ENCODE data around the gene RGS3.

RGS3 gene

DNA sequence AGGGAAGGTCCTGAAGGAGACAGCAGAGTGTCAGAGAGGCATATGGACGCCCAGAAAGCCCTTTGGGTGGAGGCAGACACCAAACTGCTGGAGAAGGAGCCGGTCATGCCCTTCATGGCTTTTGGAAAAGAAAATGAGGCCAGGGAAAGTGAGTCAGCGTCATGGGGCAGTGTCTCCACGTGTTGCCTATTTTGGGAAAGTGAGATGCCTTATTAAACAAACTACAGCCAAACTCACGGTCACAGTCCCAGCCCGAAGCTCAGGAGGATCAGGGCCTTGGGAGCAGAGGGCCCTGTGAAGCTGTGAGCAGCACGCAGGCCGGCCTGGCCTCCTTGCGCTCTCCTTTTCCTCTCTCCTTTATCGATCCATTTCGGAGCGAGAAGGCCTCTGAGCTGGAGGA is 25.0 kb downstream of the RGS3 start:
- TF ChIP-seq, protein P1, sequence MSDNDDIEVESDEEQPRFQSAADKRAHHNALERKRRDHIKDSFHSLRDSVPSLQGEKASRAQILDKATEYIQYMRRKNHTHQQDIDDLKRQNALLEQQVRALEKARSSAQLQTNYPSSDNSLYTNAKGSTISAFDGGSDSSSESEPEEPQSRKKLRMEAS (IDR thresholded peaks at IDR 0.05), result no peak
- TF ChIP-seq TCF12 (IDR thresholded peaks at IDR 0.05; ENCODE audit: low read depth) (no peak), YY1 (IDR thresholded peaks at IDR 0.05; ENCODE audit: low read depth) (no peak), ZBTB7A (IDR thresholded peaks at IDR 0.05; ENCODE audit: low read depth) (no peak), CEBPB (IDR thresholded peaks at IDR 0.05) (no peak), RAD21 (IDR thresholded peaks at IDR 0.05; ENCODE audit: low read depth) (no peak), TEAD4 (IDR thresholded peaks at IDR 0.05) (no peak), EGR1 (IDR thresholded peaks at IDR 0.05) (no peak), NFIC (IDR thresholded peaks at IDR 0.05) (no peak), TAF1 (IDR thresholded peaks at IDR 0.05; ENCODE audit: low read depth) (no peak)
- TF ChIP-seq, protein P2, sequence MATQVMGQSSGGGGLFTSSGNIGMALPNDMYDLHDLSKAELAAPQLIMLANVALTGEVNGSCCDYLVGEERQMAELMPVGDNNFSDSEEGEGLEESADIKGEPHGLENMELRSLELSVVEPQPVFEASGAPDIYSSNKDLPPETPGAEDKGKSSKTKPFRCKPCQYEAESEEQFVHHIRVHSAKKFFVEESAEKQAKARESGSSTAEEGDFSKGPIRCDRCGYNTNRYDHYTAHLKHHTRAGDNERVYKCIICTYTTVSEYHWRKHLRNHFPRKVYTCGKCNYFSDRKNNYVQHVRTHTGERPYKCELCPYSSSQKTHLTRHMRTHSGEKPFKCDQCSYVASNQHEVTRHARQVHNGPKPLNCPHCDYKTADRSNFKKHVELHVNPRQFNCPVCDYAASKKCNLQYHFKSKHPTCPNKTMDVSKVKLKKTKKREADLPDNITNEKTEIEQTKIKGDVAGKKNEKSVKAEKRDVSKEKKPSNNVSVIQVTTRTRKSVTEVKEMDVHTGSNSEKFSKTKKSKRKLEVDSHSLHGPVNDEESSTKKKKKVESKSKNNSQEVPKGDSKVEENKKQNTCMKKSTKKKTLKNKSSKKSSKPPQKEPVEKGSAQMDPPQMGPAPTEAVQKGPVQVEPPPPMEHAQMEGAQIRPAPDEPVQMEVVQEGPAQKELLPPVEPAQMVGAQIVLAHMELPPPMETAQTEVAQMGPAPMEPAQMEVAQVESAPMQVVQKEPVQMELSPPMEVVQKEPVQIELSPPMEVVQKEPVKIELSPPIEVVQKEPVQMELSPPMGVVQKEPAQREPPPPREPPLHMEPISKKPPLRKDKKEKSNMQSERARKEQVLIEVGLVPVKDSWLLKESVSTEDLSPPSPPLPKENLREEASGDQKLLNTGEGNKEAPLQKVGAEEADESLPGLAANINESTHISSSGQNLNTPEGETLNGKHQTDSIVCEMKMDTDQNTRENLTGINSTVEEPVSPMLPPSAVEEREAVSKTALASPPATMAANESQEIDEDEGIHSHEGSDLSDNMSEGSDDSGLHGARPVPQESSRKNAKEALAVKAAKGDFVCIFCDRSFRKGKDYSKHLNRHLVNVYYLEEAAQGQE (IDR thresholded peaks at IDR 0.05; ENCODE audit: low read depth), result no peak
- TF ChIP-seq, protein P3, sequence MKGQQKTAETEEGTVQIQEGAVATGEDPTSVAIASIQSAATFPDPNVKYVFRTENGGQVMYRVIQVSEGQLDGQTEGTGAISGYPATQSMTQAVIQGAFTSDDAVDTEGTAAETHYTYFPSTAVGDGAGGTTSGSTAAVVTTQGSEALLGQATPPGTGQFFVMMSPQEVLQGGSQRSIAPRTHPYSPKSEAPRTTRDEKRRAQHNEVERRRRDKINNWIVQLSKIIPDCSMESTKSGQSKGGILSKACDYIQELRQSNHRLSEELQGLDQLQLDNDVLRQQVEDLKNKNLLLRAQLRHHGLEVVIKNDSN (IDR thresholded peaks at IDR 0.05), result no peak

DNA sequence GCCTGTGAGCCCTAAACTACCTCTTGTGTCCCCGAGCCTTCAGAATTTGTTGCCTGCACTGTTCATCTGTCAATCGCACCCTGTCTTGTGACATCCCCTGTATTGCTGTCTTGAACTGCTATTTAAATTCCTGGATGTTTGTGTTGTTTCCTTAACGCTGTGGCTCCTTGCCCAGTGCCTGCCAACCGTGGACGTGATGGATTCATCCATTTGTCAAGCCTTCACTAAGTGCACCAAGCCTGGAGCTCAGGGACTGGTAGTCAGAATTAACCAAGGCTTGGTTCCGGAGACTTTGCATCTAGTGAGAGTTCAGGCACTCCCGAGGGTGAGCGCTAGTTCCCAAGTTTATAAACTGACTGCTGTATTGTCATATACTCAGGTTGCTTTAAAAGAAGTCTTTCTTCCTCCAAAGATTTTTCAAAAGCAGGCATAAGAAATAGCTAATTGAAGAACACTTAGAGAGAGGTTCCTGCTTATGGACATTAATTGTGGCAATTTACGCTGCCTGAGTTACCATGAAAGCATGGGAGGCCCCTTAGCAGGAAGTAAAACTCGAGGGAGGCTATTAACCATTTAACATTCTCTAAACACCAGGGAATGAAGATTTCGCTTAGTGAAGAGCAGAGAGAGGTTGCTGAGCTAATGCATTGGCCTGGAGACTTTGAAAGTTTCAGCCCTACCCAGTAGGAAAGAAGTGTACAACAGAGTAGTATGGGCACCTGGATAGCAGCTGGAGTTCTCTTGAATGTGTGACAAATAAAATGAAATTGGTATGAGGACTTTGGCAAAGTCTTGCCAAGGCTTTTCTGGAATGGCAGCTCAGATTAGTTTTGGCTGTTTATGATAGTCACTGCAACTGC is 29.0 kb downstream of the RGS3 start:
- no peak for TF ChIP-seq CEBPB (IDR thresholded peaks at IDR 0.05)
- TF ChIP-seq, protein P3 (IDR thresholded peaks at IDR 0.05), result no peak
- TF ChIP-seq FOXM1 (IDR thresholded peaks at IDR 0.05; ENCODE audit: borderline replicate concordance, low read depth), result no peak
- TF ChIP-seq NFIC (IDR thresholded peaks at IDR 0.05), result peak; percentile 41; the same call in 1 of the 2 replicates
- peak; percentile 92 for TF ChIP-seq EGR1 (IDR thresholded peaks at IDR 0.05)
- TF ChIP-seq TAF1 (IDR thresholded peaks at IDR 0.05; ENCODE audit: low read depth), result no peak
- TF ChIP-seq YY1 (IDR thresholded peaks at IDR 0.05; ENCODE audit: low read depth), result no peak
- no peak for TF ChIP-seq CREB1 (IDR thresholded peaks at IDR 0.05; ENCODE audit: low read depth)
- TF ChIP-seq RAD21 (IDR thresholded peaks at IDR 0.05; ENCODE audit: low read depth), result no peak
- TF ChIP-seq EP300 (IDR thresholded peaks at IDR 0.05; ENCODE audit: borderline replicate concordance), result no peak

DNA sequence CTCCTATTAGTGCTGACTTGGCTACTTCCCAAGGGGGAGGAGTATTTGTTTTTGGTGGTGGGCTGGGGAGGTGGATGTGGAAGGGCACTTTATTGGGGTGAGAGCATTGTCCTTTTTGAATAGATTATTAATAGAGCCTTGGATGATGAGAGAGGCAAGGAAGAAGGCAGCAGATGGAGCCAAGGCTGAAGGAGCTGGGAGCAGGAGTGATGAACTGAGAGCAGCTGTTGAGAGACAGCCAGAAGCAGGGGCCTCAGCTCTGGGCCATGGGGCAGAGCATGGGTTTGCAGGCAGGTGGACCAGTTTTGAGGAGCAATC is 29.6 kb downstream of the RGS3 start:
- TF ChIP-seq, protein P2 (IDR thresholded peaks at IDR 0.05; ENCODE audit: low read depth), result no peak
- TF ChIP-seq RAD21 (IDR thresholded peaks at IDR 0.05; ENCODE audit: low read depth), result no peak
- TF ChIP-seq, protein P3 (IDR thresholded peaks at IDR 0.05), result no peak
- no peak for TF ChIP-seq EGR1 (IDR thresholded peaks at IDR 0.05)
- no peak for TF ChIP-seq TEAD4 (IDR thresholded peaks at IDR 0.05)
- no peak for TF ChIP-seq TCF12 (IDR thresholded peaks at IDR 0.05; ENCODE audit: low read depth)
- no peak for TF ChIP-seq FOXM1 (IDR thresholded peaks at IDR 0.05; ENCODE audit: borderline replicate concordance, low read depth)
- TF ChIP-seq, protein P1 (IDR thresholded peaks at IDR 0.05), result no peak
- no peak for TF ChIP-seq ZBTB7A (IDR thresholded peaks at IDR 0.05; ENCODE audit: low read depth)
- no peak for TF ChIP-seq EP300 (IDR thresholded peaks at IDR 0.05; ENCODE audit: borderline replicate concordance)
- no peak for TF ChIP-seq YY1 (IDR thresholded peaks at IDR 0.05; ENCODE audit: low read depth)
- no peak for TF ChIP-seq NFIC (IDR thresholded peaks at IDR 0.05)
- no peak for TF ChIP-seq CEBPB (IDR thresholded peaks at IDR 0.05)
- TF ChIP-seq TAF1 (IDR thresholded peaks at IDR 0.05; ENCODE audit: low read depth), result no peak

DNA sequence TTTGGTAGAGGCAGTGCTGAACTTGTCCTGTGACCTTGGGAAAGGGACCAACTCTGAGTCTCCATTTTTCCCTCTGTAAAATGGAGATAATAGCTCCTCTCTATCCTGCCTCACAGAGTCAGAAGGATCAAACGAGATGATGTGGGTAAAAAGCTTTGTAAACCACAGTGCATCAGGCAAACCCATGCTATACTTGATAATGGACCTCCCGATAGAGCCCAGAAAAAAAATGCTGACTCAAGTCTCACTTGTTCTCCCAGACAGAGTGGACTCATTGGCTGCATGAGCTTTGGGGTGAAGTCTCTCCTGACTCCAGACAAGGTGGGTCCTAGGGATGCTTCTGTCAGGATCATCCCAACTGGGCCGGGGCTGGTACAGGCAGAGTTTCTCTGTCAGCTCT is 32.0 kb downstream of the RGS3 start:
- TF ChIP-seq FOXM1 (IDR thresholded peaks at IDR 0.05; ENCODE audit: borderline replicate concordance, low read depth), result no peak
- no peak for TF ChIP-seq CEBPB (IDR thresholded peaks at IDR 0.05)
- no peak for TF ChIP-seq TEAD4 (IDR thresholded peaks at IDR 0.05)
- TF ChIP-seq, protein P1 (IDR thresholded peaks at IDR 0.05), result no peak

DNA sequence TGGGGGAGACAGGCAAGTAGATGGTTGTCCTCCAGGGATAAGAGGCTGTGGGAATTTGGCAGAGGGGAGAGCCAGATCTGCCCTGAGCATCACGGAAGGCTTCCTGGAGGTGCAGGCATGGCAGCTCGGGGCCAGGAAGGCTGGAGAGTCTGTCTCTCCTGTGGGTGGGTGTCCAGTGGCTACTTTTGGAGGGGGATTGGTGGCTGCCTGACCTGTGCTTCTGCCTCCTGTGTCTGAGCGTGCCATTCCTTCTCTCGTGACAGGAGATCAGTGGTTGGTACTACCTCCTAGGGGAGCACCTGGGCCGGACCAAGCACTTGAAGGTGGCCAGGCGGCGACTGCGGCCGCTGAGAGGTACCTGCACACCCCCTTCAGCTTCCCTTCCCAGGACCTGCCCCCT is 33.5 kb downstream of the RGS3 start:
- no peak for TF ChIP-seq TEAD4 (IDR thresholded peaks at IDR 0.05)
- TF ChIP-seq, protein P2 (IDR thresholded peaks at IDR 0.05; ENCODE audit: low read depth), result no peak
- TF ChIP-seq FOXM1 (IDR thresholded peaks at IDR 0.05; ENCODE audit: borderline replicate concordance, low read depth), result no peak
- TF ChIP-seq CEBPB (IDR thresholded peaks at IDR 0.05), result no peak
- no peak for TF ChIP-seq TAF1 (IDR thresholded peaks at IDR 0.05; ENCODE audit: low read depth)
- no peak for TF ChIP-seq ZBTB7A (IDR thresholded peaks at IDR 0.05; ENCODE audit: low read depth)

All from Ishikawa (cell line).